GM18511 (cell line): ENCODE measurements around the gene MOB2.

Source experiments
- ATAC-seq: cut with Tn5 transposase; IDR thresholded peaks from one replicate; pipeline ENCODE4 v1.9.1; 2021; ENCODE audit warnings: mild to moderate bottlenecking, moderate library complexity; ENCODE audit not compliant: unreplicated experiment

MOB2 gene

GRCh38 chr11:1473786-1474185 is 12.8 kb downstream of the MOB2 start:
- no peak for ATAC-seq

DNA sequence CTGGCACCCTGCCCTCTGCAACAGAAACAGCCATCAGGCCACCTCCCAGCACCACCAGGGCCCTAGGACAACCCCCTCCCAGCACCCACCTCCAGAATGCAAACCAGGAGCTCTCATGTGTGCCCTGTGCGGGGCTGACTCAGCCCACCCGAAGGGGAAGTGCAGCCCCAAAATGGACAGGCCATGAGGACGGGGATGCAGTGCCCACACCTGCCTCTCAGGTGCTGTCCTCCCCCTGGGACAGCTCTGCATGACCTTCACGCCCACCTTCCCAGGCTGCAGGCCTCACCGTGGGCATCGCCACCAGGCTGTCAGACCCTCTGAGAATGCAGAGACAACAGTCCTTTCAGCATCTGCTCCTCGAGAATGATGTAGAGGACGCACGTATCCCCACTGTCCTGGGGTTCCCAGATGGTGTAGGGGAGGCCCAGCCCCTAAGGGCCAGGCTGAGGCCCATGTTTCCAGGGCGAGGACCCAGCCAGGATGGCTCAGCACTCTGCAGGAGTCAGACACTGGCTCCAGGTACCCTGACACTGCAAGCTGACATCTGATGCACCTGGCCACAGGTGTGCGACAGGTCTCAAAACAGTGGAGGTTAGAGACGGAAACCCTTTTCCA is 13.5 kb downstream of the MOB2 start:
- ATAC-seq = no peak

GRCh38 chr11:1472180-1473005 is 14.2 kb downstream of the MOB2 start:
- no peak for ATAC-seq

- ATAC-seq = no peak
These were observed 14.8 kb downstream of the MOB2 start for GRCh38 chr11:1471736-1472135.

GRCh38 chr11:1470681-1471611 is 15.6 kb downstream of the MOB2 start:
- no peak for ATAC-seq

DNA sequence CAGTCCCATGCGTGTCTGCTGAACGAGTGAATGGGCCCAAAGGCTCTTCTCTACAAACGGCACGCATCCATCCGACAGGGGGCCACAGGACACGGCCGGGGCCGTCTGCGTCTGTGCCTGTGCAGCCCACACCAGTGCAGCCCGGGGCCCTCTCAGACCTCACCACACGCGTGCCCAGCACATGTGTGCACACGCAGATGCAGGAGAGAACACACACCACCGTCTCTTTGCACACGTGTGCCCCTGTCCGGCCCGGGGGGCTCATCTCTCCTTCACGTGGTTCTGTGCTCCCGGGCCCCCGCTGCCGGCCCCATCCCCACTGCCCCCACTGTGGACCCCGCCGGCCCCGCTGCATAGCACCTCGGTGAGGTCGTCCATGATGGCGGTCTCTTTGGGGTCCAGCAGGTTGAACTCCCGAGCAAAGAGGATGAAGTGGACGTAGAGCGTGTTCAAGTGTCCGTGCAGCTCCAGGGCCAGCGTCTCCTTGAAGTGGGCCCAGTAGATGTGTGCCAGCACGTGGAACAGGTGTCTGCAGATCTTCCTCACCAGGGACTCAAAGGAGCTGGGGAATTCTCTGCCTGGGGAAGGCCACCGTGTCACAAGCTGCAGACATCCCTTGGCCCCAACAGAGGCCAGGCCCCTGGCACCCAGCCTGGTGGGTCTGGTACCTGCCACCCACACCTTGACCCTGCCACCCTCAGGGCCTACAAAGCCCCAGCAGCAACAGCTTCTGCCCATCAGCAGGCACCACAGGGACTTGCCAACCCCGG is 16.5 kb downstream of the MOB2 start:
- ATAC-seq = no peak

- ATAC-seq = no peak
These were observed 17.2 kb downstream of the MOB2 start for GRCh38 chr11:1469287-1469910.

DNA sequence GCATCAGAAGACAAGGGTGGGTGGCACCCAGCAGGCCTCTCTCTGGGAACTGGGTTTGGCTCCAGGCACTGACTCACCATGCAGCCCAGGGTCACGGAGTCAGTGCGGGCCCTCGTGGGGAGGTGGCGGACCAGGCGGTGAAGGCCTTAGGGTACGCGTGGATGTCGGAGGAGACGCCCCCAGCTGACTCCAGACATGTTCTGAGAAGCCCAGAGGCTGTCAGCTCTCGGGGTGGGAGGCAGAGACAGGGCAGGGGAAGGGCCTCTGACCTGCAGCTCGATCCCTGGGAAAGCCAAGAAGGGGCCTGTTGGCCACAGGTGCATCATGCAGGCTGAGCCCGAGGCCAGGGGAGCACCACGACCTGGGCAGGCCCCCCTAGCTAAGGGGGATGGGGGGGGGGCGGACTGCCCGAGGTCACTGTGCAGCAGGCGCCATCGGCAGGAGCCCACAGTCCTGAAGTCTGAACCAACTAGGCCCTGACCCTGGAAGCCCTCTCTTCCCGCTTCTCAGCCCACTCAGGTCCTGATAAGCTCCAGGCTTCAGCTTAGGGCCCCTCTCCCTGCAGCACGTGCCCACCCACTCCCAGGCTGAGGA is 18.0 kb downstream of the MOB2 start:
- ATAC-seq = no peak

DNA sequence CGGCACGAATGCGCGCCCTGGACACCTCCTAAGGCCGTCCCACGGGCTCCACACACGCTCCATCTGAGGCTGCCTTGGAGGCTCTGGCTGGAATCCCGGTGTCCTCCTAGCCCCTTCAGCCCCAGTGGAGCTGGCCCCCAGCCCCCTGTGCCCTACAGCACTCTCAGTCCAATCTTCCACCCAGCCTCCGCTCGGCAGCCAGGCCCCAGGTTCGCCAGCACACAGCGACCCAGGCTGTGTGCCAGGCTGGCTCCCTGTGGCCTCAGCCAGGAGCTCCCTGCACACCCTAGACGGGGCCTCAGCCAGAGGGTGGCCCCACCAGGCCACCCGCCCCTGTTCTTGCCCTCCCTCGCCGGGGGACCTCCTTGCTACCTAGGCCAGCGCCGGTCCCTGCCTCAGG is 18.6 kb downstream of the MOB2 start:
- ATAC-seq = no peak

DNA sequence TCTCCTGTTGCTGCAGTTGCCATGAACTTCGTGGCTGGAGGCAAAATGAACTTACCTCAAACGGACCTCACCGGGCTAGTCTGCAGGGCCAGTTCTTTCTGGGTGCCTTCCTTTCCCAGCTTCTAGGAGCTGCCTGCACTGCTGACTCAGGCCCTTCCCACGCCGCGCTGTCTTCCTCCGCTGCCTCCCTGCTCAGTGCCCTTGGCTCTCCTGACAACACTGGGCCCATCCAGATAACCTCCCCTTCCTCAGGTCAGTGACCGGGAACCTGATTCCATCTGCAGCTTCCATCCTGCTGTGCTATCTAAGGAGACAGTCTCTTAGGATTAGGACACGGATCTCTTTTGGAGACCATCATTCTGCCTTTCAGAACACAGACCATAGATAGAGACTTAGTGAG is 19.3 kb downstream of the MOB2 start:
- ATAC-seq = no peak

DNA sequence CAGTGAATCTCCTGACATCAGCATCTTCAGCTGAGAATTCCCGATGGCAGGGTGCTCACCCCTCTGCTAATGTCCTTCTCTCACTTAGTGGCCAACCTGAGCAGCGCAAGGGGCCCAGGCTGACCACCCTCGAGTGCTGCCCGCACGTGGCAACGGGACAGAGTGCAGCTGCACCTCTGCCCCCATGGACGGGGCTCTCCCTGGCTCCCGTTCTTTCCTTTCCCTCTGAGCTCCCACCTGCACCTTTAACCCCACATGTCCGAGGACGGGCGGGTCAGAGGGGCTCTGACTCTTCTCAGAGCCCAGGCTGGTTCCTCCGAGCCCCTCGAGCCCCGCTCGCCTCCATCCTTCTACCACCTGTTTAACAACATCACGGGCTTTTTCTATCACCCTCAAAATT is 19.8 kb downstream of the MOB2 start:
- no peak for ATAC-seq

- no peak for ATAC-seq
These were observed 23.5 kb downstream of the MOB2 start for GRCh38 chr11:1463056-1463455.

GRCh38 chr11:1462698-1462975 is 23.9 kb downstream of the MOB2 start:
- no peak for ATAC-seq

DNA sequence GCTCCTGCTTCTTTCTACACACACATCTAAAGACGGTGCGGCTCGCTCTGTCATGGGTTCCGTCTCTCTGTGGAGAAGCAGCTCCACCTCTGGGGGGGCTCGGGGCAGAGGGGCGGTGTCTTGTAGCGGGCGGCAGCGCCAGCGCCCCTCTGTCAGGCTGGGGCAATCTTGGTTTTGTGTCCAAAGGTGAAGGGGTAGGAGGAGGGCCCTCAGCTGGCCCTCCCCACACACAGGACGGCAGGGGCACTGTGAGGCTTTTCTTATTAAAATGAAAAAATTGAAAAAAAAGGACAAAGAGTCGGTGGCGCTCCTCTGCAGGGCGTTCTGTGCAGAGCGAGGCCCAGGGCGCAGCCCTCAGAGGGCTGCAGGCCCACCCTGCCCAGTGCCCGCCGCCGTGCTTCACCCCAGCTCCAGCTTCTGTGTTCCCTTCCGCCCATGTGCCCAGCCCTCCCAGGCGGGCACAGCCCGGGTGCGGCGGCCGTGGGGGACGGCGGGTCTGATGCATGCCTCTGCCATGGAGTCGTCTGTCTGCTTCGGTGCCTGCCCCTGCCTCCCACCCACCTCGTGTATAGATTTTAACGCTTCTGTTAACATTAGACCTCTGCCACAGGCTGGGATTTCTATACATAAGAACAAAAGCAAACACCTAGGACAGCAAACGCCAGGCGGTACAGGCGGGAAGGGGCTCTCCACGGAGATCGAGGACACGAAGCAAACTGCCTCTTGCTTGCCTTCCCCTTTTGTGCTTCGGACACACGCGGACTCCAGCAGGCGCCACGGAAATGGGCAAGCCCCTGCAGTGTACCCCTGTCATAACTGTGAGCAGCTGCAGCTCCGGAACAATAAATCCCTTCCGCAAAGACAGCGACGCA is 24.5 kb downstream of the MOB2 start:
- no peak for ATAC-seq

DNA sequence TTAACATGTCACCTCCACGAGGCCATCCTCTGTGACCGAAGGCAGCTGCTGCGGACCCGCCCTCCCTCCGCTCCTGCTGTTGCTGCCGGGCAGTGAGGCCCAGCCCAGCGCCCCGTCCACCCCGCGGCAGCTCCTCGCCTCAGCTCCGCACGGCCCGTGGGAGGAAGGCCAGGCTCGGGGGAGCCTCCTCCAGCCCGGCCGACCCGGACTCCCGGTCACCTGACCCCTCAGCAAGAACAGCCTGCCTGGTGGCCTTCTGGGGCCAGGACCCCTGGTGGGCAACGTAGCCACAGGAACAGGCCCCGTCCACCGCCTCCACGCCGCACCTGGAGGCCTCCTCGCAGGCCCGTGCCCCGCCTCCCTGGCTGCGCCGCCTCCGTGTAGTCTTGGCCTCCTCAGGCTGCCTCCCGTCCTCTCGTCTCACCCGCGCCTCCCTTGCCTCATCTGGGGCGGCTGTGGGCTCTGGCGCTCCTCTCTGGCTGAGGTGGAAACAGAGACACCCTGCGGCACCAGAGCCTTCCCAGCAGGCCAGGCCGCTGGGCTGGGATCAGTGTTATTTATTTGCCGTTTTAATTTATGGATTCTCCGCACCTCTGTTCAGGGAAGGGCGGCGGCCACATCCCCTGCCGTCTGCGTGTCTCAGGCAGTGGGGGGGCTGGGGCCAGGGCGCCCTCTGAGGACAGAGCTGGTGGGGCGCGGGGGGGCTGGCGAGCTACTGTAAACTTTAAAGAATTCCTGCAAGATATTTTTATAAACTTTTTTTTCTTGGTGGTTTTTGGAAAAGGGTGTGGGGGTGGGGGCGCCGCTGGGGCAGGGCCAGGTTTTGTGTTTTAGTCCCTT is 25.4 kb downstream of the MOB2 start:
- no peak for ATAC-seq

DNA sequence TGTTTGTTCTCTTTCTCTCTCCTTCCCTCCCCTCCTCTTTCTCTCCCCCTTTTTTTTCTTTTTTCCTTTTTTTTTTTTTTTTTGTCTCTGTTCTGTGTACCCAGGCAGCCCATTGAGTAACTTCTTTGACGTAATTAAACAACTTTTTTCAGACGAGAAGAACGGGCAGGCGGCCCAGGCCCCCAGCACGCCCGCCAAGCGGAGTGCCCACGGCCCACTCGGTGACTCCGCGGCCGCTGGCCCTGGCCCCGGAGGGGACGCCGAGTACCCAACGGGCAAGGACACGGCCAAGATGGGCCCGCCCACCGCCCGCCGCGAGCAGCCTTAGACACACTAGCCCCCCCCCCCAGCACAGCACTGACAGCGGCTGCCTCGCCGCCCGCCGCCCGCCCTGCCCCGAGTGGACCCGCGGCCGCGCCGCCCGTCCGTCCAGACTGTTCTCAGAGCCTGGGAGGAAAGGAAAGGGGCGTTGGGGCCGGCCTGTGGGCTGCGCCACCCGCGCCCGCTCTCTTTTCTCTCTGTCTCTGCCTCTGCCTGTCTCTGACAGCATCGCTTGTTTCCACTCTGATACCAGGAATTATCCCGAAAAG is 26.1 kb downstream of the MOB2 start:
- ATAC-seq = no peak

DNA sequence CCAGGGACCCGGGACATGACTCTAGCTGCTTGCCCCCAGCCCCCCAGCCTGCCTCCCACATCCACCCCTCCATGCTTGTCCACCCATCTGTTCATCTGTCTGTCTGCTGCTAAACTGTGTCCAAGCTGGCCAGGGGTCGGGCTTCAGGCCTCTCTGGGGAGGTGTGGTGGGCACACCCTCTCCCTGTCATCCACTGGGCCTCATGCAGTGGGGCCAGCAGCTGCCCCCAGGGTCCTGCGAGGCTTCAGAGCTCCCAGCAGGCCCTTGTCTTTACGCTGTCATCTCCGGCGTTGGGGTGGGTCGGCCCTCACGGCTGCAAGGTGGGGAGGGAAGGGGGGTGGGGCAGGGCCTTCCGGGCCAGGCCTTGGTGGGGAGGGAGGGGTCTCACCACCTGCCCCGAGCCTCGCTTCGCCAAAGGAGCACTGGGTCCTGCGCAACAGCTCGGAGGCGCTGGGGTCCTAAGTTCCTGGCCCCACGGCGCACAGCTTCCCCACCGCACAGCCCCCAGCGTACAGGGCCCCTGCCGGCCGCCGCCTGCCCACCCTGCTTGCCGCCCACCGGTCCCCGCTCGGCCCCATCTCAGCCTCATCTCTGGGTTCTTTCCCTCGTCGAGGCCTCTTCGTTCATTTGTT is 26.7 kb downstream of the MOB2 start:
- ATAC-seq = no peak

- no peak for ATAC-seq
These were observed 27.4 kb downstream of the MOB2 start for GRCh38 chr11:1459219-1459575.
